Measurements from ENCODE around the gene UGT1A6.

GRCh38 chr2:233799716-233800115 lies 107.0 kb downstream of the UGT1A6 start:
- TF ChIP-seq CTCF (conservative IDR thresholded peaks at IDR 0.05; ENCODE audit: low read depth in 2 of 2) (no peak), REST (IDR thresholded peaks at IDR 0.05; ENCODE audit: unreplicated experiment) (no peak)

Measured in GM23338 (cell line).